ENCODE measurements around the gene C2CD4C.
"Not testable (repeated sequence)": the region's sequence is repeated elsewhere in the genome, so short reads cannot be mapped to it uniquely, and the experiment has no call there.

GRCh38 chr19:381901-382300 lies 27.0 kb downstream of the C2CD4C start:
- TF ChIP-seq CTCF (IDR thresholded peaks at IDR 0.05; ENCODE audit: low read length); EZH2 (IDR thresholded peaks at IDR 0.05; ENCODE audit: borderline replicate concordance, low read length): not testable (repeated sequence)

Data from OCI-LY1 (cell line).